Nephron (organoid): ENCODE results near the gene DDX20.
A peak's percentile ranks its signal among the peaks of the same experiment; 100 is the strongest.
"Not testable (repeated sequence)": the region's sequence is repeated elsewhere in the genome, so short reads cannot be mapped to it uniquely, and the experiment has no call there.

ENCODE experiments used
- H3K27ac Mint-ChIP-seq, 3 experiments: 2 replicates each; pipeline ENCODE4 v1.8.0; 2020; ENCODE audit warnings: mixed read lengths in 3 of 3, mild to moderate bottlenecking in 2 of 3, moderate library complexity in 1 of 3
- H3K27me3 Mint-ChIP-seq: 2 replicates; pipeline ENCODE4 v1.8.0; 2021; ENCODE audit warnings: low read depth, mild to moderate bottlenecking, moderate library complexity, mixed read lengths
- H3K36me3 Mint-ChIP-seq: 2 replicates; pipeline ENCODE4 v1.8.0; 2020; ENCODE audit warnings: low read depth, mixed read lengths
- H3K4me1 Mint-ChIP-seq: 2 replicates; pipeline ENCODE4 v1.8.0; 2020; ENCODE audit warnings: mixed read lengths
- H3K4me3 Mint-ChIP-seq, 3 experiments: 2 replicates each; pipeline ENCODE4 v1.8.0; 2020; ENCODE audit warnings: mild to moderate bottlenecking in 3 of 3, mixed read lengths in 3 of 3, moderate library complexity in 2 of 3
- H3K9me3 Mint-ChIP-seq: 2 replicates; pipeline ENCODE4 v1.8.0; 2020; ENCODE audit warnings: mixed read lengths
- CTCF ChIP-seq, 3 experiments: fragments of 200-600 bp; sonication (generic); IDR thresholded peaks; one replicate each; pipeline ENCODE4 v1.5.0; 2021; ENCODE audit warnings: antibody characterized with exemption in 3 of 3; ENCODE audit not compliant: unreplicated experiment in 3 of 3

DDX20 gene

DNA sequence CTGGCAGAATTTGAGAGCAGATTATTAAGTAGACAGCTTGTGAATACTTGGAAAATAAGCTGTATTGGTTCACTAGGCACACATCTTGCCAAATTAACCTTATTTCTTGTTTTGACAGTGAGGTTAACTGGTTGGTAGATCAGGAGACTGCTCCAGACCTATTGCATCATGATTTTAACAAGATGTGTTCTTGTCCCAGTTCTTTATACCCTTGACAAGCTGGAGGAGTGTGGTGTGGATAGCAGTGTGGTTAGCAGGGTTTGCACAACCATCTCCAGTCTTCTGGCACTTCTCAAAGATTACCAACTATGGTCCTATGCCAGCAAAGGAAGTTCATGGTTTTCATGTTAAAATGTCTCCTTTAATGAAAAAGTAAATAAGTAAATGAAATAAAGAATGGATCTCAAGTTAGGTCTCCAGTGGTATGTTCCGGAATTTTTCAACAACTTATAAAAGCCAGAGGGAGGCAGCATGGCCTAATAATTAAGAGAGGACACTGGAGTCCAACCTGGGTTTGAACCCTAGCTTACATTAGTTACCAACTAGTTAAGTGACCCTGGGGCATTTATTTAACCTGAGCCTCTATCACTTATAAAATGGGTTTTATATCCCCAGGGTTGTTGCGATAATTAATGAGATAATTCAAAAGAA, 34.1 kb downstream of the DDX20 start:
- H3K27ac Mint-ChIP-seq = peak overlapping the region in 1 of 3 experiments; percentile 15
- H3K9me3 Mint-ChIP-seq = no peaks in the 10 kb centered on the region
- H3K27me3 Mint-ChIP-seq = peaks cover 18% of the 10 kb centered on the region
- H3K36me3 Mint-ChIP-seq = no peaks in the 10 kb centered on the region
- peaks cover 24% of the 10 kb centered on the region for H3K4me1 Mint-ChIP-seq
- no peak for TF ChIP-seq CTCF (IDR thresholded peaks at IDR 0.05; ENCODE audit: unreplicated experiment in 3 of 3)
- no peak overlapping the region for H3K4me3 Mint-ChIP-seq

DNA sequence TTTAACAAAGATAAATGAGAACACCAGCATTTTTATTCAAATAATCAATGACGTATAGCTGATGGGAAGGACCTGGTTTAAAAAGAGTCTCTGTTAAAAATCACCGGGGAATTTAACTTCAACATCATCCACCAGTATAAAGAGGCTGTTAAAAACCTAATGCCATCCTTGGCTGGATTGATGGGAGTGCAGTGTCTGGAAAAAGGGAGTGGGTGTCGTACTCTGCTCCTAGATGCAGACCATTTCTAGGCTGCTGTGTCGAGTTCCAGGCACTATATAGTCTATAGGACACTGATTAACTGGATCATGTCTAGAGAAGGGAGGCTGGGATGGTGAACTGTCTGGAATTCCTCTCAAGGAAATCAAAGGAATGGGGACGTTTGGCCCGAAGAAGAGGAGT, 36.1 kb downstream of the DDX20 start:
- Mint-ChIP-seq H3K4me1 (peaks cover 24% of the 10 kb centered on the region), H3K27me3 (peaks cover 18% of the 10 kb centered on the region), H3K9me3 (no peaks in the 10 kb centered on the region), H3K36me3 (no peaks in the 10 kb centered on the region), H3K4me3 (no peak overlapping the region), H3K27ac (no peak overlapping the region)
- TF ChIP-seq CTCF (IDR thresholded peaks at IDR 0.05; ENCODE audit: unreplicated experiment in 3 of 3) = no peak

DNA sequence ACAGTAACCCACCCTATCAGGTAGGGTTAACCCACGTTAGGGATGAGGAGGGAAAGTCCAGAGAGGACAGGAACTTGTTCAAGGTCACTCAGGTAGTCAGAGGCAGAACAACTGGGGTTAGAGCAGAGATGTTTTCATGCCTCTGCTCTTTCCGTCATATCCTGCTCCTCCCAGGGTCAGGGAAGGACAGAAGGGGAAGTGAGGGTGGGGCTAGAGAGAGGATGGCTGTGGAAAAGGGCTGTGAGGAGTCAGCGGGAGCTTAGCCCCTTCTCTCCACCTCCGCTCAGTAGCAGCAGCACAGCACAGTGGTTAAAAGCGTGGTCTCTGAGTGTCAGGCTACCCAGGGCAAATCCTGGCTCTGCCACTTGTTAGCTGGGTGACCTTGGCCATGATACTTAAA, 36.5 kb downstream of the DDX20 start:
- H3K27me3 Mint-ChIP-seq = peaks cover 13% of the 10 kb centered on the region
- no peak for TF ChIP-seq CTCF (IDR thresholded peaks at IDR 0.05; ENCODE audit: unreplicated experiment in 3 of 3)
- no peak overlapping the region for H3K4me3 Mint-ChIP-seq
- peaks cover 24% of the 10 kb centered on the region for H3K4me1 Mint-ChIP-seq
- H3K9me3 Mint-ChIP-seq = no peaks in the 10 kb centered on the region
- no peaks in the 10 kb centered on the region for H3K36me3 Mint-ChIP-seq
- H3K27ac Mint-ChIP-seq = no peak overlapping the region

GRCh38 chr1:111793923-111794322, 38.2 kb downstream of the DDX20 start:
- Mint-ChIP-seq H3K27ac (no peak overlapping the region), H3K4me1 (peaks cover 21% of the 10 kb centered on the region), H3K4me3 (no peak overlapping the region), H3K9me3 (no peaks in the 10 kb centered on the region), H3K27me3 (peaks cover 10% of the 10 kb centered on the region), H3K36me3 (no peaks in the 10 kb centered on the region)
- TF ChIP-seq CTCF (IDR thresholded peaks at IDR 0.05; ENCODE audit: unreplicated experiment in 3 of 3) = no peak

- H3K4me1 Mint-ChIP-seq = peaks cover 14% of the 10 kb centered on the region
- TF ChIP-seq CTCF (IDR thresholded peaks at IDR 0.05; ENCODE audit: unreplicated experiment in 3 of 3) = no peak
- no peaks in the 10 kb centered on the region for H3K9me3 Mint-ChIP-seq
- H3K27me3 Mint-ChIP-seq = peaks cover 6% of the 10 kb centered on the region
- H3K4me3 Mint-ChIP-seq = no peak overlapping the region
- H3K36me3 Mint-ChIP-seq = no peaks in the 10 kb centered on the region
- no peak overlapping the region for H3K27ac Mint-ChIP-seq
Measured at GRCh38 chr1:111795401-111795800, 39.7 kb downstream of the DDX20 start.

- H3K9me3 Mint-ChIP-seq = no peaks in the 10 kb centered on the region
- peaks cover 6% of the 10 kb centered on the region for H3K27me3 Mint-ChIP-seq
Measured at GRCh38 chr1:111798580-111798979, 42.9 kb downstream of the DDX20 start.

DNA sequence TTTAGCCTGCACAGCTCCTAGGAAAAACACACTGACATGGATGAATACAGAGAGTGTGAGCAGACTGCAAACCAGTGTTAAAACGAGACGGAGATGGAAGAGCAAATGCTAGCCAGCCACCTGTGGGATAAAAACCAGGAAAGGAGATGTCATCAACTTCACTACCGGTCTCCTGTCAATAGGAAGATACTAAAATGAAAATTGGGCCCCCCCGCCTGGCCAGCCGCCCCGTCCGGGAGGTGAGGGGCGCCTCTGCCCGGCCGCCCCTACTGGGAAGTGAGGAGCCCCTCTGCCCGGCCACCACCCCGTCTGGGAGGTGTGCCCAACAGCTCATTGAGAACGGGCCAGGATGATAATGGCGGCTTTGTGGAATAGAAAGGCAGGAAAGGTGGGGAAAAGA, 44.0 kb downstream of the DDX20 start:
- H3K27ac Mint-ChIP-seq, H3K36me3 Mint-ChIP-seq, H3K4me1 Mint-ChIP-seq, H3K4me3 Mint-ChIP-seq, H3K9me3 Mint-ChIP-seq: not testable (repeated sequence)
- H3K27me3 Mint-ChIP-seq = peaks cover 11% of the 10 kb centered on the region

More at GRCh38 chr1:111798580-111798979, 42.9 kb downstream of the DDX20 start:
- Mint-ChIP-seq H3K36me3 (no peaks in the 10 kb centered on the region), H3K4me3 (no peak overlapping the region), H3K4me1 (no peaks in the 10 kb centered on the region), H3K27ac (no peak overlapping the region)
- TF ChIP-seq CTCF (IDR thresholded peaks at IDR 0.05; ENCODE audit: unreplicated experiment in 3 of 3) = no peak
